ENCODE results near the gene SPINK5. TPM values are rescaled to one million over a fixed set of nuclear protein-coding genes. Genes with fewer than 3 reads are reported as not detected.

SPINK5 gene
- total RNA-seq, 1 experiment from 2014 or later: not detected

DNA sequence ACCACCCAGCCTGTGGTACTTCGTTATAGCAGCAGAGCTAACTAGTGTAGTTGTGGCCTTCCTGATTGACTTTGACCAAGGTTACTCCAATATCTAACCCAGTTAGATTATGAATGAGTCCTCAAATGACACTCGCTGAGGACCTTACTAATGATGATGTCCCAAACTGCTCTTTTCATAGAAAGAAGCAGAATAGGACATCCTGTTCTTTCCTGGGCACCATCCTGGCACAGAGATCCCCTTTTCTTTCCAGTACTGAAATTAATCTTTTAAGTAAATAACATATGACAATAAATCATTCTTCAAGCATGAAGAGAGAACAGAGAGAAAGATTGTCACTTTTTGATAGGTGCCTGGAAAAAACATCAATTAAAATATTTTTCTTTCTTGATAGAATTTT lies 77.9 kb downstream of the SPINK5 start:
- ATAC-seq (no peak), DNase-seq (ENCODE audit: low read depth, low spot score) (no peak)
- intact Hi-C loops (cut with micrococcal nuclease; ENCODE audit: unreplicated experiment) (no loop called here), in situ Hi-C loops (cut with HindIII; ENCODE audit: low pct_unique_long_range_greater_than_20kb, low sequenced_read_pairs) (no loop called here)
- Histone ChIP-seq H3K9me3 (ENCODE audit: control insufficient read depth, insufficient read depth, low read depth, low read length) (no peaks in the 10 kb centered on the region), H3K27me3 (ENCODE audit: control insufficient read depth, insufficient read depth, low read length) (no peaks in the 10 kb centered on the region), H3K4me1 (ENCODE audit: control insufficient read depth, insufficient read depth, low read length) (no peaks in the 10 kb centered on the region), H3K27ac (ENCODE audit: low read length) (no peak overlapping the region), H3K4me3 (ENCODE audit: low read depth in 2 of 2, low read length in 2 of 2) (no peak overlapping the region), H3K36me3 (ENCODE audit: control insufficient read depth, insufficient read depth, low read length) (no peaks in the 10 kb centered on the region)
- ChIA-PET CTCF (interaction anchor here (0.5 kb wide), 1 partner anchor 42 kb away, joined by 3 read pairs; no protein-coding TSS in a partner anchor), POLR2A (no interaction called here)
- TF ChIP-seq POLR2AphosphoS5 (IDR thresholded peaks at IDR 0.05; ENCODE audit: low read depth, low read length) (no peak), TCF7L2 (IDR thresholded peaks at IDR 0.05; ENCODE audit: low read depth, low read length) (no peak), SIN3A (IDR thresholded peaks at IDR 0.05; ENCODE audit: borderline replicate concordance, insufficient read depth, low read depth, low read length) (no peak)
- TF ChIP-seq, protein P1, sequence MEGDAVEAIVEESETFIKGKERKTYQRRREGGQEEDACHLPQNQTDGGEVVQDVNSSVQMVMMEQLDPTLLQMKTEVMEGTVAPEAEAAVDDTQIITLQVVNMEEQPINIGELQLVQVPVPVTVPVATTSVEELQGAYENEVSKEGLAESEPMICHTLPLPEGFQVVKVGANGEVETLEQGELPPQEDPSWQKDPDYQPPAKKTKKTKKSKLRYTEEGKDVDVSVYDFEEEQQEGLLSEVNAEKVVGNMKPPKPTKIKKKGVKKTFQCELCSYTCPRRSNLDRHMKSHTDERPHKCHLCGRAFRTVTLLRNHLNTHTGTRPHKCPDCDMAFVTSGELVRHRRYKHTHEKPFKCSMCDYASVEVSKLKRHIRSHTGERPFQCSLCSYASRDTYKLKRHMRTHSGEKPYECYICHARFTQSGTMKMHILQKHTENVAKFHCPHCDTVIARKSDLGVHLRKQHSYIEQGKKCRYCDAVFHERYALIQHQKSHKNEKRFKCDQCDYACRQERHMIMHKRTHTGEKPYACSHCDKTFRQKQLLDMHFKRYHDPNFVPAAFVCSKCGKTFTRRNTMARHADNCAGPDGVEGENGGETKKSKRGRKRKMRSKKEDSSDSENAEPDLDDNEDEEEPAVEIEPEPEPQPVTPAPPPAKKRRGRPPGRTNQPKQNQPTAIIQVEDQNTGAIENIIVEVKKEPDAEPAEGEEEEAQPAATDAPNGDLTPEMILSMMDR (IDR thresholded peaks at IDR 0.05): no peak
- TF ChIP-seq, protein P2, sequence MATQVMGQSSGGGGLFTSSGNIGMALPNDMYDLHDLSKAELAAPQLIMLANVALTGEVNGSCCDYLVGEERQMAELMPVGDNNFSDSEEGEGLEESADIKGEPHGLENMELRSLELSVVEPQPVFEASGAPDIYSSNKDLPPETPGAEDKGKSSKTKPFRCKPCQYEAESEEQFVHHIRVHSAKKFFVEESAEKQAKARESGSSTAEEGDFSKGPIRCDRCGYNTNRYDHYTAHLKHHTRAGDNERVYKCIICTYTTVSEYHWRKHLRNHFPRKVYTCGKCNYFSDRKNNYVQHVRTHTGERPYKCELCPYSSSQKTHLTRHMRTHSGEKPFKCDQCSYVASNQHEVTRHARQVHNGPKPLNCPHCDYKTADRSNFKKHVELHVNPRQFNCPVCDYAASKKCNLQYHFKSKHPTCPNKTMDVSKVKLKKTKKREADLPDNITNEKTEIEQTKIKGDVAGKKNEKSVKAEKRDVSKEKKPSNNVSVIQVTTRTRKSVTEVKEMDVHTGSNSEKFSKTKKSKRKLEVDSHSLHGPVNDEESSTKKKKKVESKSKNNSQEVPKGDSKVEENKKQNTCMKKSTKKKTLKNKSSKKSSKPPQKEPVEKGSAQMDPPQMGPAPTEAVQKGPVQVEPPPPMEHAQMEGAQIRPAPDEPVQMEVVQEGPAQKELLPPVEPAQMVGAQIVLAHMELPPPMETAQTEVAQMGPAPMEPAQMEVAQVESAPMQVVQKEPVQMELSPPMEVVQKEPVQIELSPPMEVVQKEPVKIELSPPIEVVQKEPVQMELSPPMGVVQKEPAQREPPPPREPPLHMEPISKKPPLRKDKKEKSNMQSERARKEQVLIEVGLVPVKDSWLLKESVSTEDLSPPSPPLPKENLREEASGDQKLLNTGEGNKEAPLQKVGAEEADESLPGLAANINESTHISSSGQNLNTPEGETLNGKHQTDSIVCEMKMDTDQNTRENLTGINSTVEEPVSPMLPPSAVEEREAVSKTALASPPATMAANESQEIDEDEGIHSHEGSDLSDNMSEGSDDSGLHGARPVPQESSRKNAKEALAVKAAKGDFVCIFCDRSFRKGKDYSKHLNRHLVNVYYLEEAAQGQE (IDR thresholded peaks at IDR 0.05; ENCODE audit: insufficient read depth in 1 of 2, low read depth in 2 of 2, low read length in 1 of 2): no peak
- no TSS peak for BruUV-seq (replicated peaks)

DNA sequence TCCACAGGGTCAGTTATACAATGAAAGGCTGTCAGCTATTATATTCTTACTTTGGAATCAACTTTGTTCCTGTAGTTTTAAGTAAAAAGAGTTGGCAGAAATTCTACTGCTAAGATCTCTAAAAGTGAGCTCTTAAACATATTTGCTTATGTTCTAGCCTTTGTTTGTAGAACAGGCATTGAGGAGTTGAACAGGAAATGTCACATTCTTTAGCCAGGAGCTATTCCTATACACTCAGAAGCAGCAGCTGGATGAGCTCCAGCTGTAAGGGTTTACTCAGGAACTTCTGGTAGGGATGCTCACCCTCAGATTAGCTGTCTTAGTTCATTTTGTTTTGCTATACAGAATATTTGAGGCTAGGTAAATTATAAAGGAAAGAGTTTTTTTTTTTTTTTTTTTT lies 82.1 kb downstream of the SPINK5 start:
- no peak overlapping the region for H3K4me3 ChIP-seq (ENCODE audit: low read depth in 2 of 2, low read length in 2 of 2)
- BruUV-seq (replicated peaks): no TSS peak
- H3K27ac ChIP-seq (ENCODE audit: low read length): no peak overlapping the region
- H3K9me3 ChIP-seq (ENCODE audit: control insufficient read depth, insufficient read depth, low read depth, low read length): no peaks in the 10 kb centered on the region
- POLR2A ChIA-PET: no interaction called here
- TF ChIP-seq SIN3A (IDR thresholded peaks at IDR 0.05; ENCODE audit: borderline replicate concordance, insufficient read depth, low read depth, low read length) (no peak), POLR2AphosphoS5 (IDR thresholded peaks at IDR 0.05; ENCODE audit: low read depth, low read length) (no peak), TCF7L2 (IDR thresholded peaks at IDR 0.05; ENCODE audit: low read depth, low read length) (no peak)
- TF ChIP-seq, protein P1 (IDR thresholded peaks at IDR 0.05): no peak
- TF ChIP-seq, protein P2 (IDR thresholded peaks at IDR 0.05; ENCODE audit: insufficient read depth in 1 of 2, low read depth in 2 of 2, low read length in 1 of 2): no peak
- intact Hi-C loops (cut with micrococcal nuclease; ENCODE audit: unreplicated experiment) (no loop called here), in situ Hi-C loops (cut with HindIII; ENCODE audit: low pct_unique_long_range_greater_than_20kb, low sequenced_read_pairs) (no loop called here)
- ATAC-seq (no peak), DNase-seq (ENCODE audit: low read depth, low spot score) (no peak)
- CTCF ChIA-PET: no interaction called here
- H3K36me3 ChIP-seq (ENCODE audit: control insufficient read depth, insufficient read depth, low read length): no peaks in the 10 kb centered on the region
- no peaks in the 10 kb centered on the region for H3K27me3 ChIP-seq (ENCODE audit: control insufficient read depth, insufficient read depth, low read length)
- H3K4me1 ChIP-seq (ENCODE audit: control insufficient read depth, insufficient read depth, low read length): no peaks in the 10 kb centered on the region
